IgD-negative memory B cell (primary cell): Measurements from ENCODE around the gene TRMT2A. TPM values are rescaled to one million over a fixed set of nuclear protein-coding genes. Genes with fewer than 3 reads are reported as not detected.
A peak's percentile ranks its signal among the peaks of the same experiment; 100 is the strongest.

Experiments
- H3K27ac Mint-ChIP-seq, 3 donors: one replicate each; pipeline ENCODE4 v1.8.0; 2020 to 2022; ENCODE audit warnings: mild to moderate bottlenecking in 3 of 3, mixed read lengths in 3 of 3, moderate library complexity in 1 of 3
- H3K27me3 Mint-ChIP-seq: one replicate; pipeline ENCODE4 v1.8.0; 2021; ENCODE audit warnings: mixed read lengths
- H3K36me3 Mint-ChIP-seq: one replicate; pipeline ENCODE4 v1.8.0; 2020; ENCODE audit warnings: mild to moderate bottlenecking, mixed read lengths
- H3K4me1 Mint-ChIP-seq, 3 donors: one replicate each; pipeline ENCODE4 v1.8.0; 2020 to 2022; ENCODE audit warnings: mixed read lengths in 3 of 3, mild to moderate bottlenecking in 1 of 3
- H3K4me3 Mint-ChIP-seq, 4 donors: one replicate each; pipeline ENCODE4 v1.8.0; 2020 to 2022; ENCODE audit warnings: mild to moderate bottlenecking in 4 of 4, mixed read lengths in 4 of 4, moderate library complexity in 3 of 4
- H3K9me3 Mint-ChIP-seq, 3 donors: one replicate each; pipeline ENCODE4 v1.8.0; 2020 to 2021; ENCODE audit warnings: mixed read lengths in 3 of 3, mild to moderate bottlenecking in 1 of 3
- polyA plus RNA-seq: library from polyadenylated mRNA; unstranded; fragments of 300-500 nt; fragmentation: Illumina TruSeq; gene quantifications from one replicate; pipeline ENCODE4 v1.2.3, GENCODE V29; 2021

Gene TRMT2A
- polyA plus RNA-seq, 1 donor from 2014 or later, result 33.7 TPM

DNA sequence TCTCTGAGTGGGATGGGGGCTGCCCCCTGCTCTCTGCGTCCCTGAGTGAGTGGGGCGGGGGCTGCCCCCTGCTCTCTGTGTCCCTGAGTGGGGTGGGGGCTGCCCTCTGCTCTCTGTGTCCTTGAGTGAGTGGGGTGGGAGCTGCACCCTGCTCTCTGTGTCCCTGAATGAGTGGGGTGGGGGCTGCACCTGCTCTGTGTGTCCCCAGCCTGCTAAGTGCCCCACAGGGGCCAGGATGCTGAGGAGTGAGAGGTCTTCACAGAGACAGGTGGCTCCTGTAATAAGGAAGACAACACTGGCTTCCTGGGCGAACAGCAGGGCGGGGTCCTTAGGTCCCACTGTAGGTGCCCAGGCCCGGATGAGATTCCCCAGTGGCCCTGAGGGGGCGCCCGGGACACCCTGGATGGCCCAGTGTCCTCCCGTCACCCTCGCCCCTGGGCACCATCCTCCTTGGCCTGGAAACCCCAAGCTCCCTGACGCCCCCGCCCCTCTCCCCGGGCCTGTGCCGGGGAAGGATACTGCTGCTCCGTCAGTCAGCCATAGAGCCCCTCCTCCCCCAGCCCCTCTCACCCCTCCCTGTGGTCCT, 37.7 kb upstream of the TRMT2A start:
- H3K4me1 Mint-ChIP-seq, result peaks cover 0 to 3% (median 0%) of the 10 kb centered on the region in 3 donors
- H3K27me3 Mint-ChIP-seq, result peaks cover 6% of the 10 kb centered on the region
- no peaks in the 10 kb centered on the region for H3K9me3 Mint-ChIP-seq
- no peak overlapping the region for H3K4me3 Mint-ChIP-seq
- H3K27ac Mint-ChIP-seq, result no peak overlapping the region
- H3K36me3 Mint-ChIP-seq, result no peaks in the 10 kb centered on the region

DNA sequence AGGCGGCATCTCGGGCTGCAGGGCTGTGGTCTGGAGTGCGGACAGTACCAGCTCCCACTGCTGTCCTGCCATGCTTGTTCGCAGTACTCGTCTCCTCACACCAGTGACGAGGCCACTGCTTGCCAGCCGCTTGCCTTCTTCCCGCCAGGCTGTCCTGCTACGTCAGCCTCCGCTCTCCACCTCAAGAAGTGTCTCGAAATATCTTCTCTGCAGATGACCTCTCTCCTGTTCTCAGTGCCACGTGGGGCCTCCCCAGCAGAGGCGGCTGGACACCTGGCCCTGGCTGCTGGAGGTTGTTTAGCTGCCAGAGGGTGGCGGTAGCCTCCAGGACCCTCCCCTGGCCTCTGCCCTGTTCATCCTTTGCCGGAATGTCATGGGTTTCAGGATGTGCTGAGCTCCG, 36.9 kb upstream of the TRMT2A start:
- Mint-ChIP-seq H3K4me3 (no peak overlapping the region), H3K27me3 (peaks cover 5% of the 10 kb centered on the region), H3K9me3 (no peaks in the 10 kb centered on the region), H3K4me1 (peaks cover 0 to 3% (median 0%) of the 10 kb centered on the region in 3 donors), H3K27ac (no peak overlapping the region), H3K36me3 (no peaks in the 10 kb centered on the region)

DNA sequence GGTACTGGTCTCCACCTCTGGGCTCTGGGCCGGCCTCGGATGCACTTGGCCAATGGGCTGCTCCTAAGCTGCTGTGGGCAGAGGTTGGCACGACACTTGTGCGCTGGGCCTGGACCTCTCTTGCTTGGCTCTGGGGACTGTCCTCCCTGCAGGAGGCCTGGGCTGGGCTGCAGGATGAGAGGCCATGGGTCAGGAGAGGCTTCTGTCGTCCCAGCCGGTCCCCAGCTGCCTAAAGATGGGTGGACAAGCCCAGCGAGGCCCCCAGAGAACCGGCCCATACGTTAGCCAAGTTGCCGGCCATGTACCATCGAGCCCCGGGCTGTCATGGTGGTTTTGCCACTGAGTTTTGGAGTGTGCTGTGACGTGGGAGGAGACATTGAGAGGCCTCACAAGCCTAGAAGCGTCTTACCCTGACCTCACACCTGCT, 35.5 kb upstream of the TRMT2A start:
- H3K27me3 Mint-ChIP-seq, result peaks cover 5% of the 10 kb centered on the region

DNA sequence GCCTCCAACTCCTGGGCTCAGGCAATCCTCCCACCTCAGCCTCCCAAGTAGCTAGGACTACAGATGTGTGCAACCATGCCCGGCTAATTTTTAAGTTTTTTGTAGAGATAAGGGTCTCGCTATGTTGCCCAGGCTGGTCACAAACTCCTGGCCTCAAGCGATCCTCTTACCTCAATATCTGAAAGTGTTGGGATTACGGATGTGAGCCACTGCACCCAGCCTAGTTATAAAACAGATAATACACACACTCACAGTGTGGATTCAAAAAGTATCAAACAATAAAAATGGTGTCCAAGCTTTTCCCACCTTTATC, 34.2 kb upstream of the TRMT2A start:
- Mint-ChIP-seq H3K36me3 (no peaks in the 10 kb centered on the region), H3K9me3 (no peaks in the 10 kb centered on the region), H3K4me3 (no peak overlapping the region), H3K27me3 (no peaks in the 10 kb centered on the region), H3K27ac (no peak overlapping the region), H3K4me1 (peaks cover 0 to 3% (median 0%) of the 10 kb centered on the region in 3 donors)

More for the DNA sequence above, 35.5 kb upstream of the TRMT2A start:
- H3K27ac Mint-ChIP-seq, result no peak overlapping the region
- H3K4me1 Mint-ChIP-seq, result peaks cover 0 to 3% (median 0%) of the 10 kb centered on the region in 3 donors
- no peaks in the 10 kb centered on the region for H3K9me3 Mint-ChIP-seq
- H3K36me3 Mint-ChIP-seq, result no peaks in the 10 kb centered on the region
- no peak overlapping the region for H3K4me3 Mint-ChIP-seq

DNA sequence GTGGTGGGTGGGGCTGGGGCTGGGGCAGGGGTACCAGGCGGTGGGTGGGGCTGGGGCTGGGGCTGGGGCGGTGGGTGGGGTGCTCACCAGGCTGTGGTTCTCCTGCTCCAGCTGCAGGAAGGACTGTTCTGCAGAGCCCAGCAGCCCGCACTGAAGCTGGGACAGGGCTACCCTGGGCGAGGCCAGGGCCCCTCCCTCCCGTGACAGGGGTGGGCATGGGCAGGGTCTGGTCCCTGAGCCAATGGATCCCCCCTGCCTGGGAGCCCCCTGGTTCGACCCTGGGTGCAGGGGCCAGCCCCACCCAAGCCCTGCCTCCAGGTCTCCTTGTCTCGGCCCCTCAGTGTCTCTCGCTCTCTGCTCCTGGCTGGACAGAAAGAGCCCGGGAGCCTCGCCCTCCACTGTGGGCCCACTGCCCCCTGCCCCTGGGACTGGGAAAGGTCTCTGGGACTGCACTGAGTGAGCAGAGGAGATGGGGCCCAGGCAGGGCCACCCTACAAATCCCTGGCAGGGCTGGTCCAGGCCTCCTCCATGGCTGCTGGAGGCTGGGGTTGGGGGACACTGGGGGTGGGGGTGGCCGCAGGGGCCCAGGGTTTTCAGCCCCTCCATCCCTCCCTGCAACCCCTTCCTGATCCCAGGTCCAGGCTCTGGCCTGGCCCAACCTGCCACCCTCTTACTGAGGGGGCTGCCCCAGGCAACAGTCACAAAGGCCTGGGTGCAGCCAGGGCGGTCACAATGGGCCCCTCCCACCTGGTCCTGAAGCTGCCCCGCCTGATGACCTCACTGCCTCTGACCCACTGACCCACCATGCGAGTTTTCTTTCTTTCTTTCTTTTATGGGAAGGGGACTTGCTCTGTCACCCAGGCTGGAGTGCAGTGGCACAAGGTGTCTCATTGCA, 33.6 kb upstream of the TRMT2A start, which contains the start of gene CCDC188:
TSS of gene CCDC188 (minus strand) at position 675 of the 895 bp plus-strand sequence. CDS start at position 606, 69 bp downstream.
- H3K27ac Mint-ChIP-seq, result no peak within 1 kb of the TSS

DNA sequence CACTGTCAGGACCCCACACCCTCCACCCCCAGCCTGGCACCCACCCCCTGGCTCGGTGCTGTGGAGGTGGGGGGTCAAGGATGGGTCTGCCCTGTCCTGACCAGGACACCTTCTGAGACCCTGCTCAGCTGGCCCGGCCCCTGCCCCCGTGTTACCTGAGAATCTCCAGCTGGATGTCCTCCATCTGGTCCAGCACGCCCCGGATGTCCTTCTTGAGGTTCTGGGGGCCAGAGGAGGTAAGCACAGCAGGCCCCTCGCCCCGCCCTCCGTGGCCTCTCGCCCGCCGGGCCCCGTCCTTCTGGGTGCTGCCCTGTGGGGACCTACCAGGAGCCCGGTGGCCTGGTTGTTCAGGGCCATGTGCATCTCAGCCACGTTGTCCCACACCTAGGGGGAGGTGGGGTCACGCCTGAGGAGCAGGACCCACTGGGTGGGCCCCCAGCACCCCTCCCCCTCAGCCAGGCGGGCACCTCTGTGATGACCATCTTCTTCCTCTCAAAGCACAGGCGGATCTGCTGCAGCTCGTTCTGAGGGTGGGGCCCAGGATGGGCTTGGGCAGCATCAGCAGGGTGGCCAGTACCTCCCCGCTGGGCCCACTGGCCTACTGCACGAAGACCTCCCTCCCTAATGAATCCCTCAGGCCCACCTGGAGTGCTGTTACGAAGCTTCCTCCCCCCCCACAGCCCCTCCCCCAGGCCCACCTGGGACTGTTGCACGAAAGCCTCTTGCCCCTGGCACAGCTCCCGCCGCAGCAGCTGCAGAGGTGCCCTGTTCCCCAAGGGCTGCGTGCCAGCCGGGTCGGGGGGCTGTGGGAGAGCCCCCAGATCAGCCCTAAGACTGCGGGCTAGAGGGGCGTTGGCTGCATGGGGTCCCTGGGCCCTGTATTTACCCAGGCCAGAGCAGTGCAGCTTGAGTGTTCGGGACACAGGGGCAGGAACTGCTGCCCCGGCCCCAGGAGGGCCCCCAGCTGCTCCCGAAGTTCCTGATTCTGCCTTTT, 32.5 kb upstream of the TRMT2A start:
- Mint-ChIP-seq H3K27me3 (no peaks in the 10 kb centered on the region), H3K4me1 (peaks cover 0 to 3% (median 0%) of the 10 kb centered on the region in 3 donors), H3K9me3 (no peaks in the 10 kb centered on the region), H3K4me3 (no peak overlapping the region), H3K27ac (no peak overlapping the region), H3K36me3 (no peaks in the 10 kb centered on the region)

More for the DNA sequence above, 33.6 kb upstream of the TRMT2A start, which contains the start of gene CCDC188:
- Mint-ChIP-seq H3K9me3 (no peaks in the 10 kb centered on the region), H3K4me1 (peaks cover 0 to 3% (median 0%) of the 10 kb centered on the region in 3 donors), H3K4me3 (no peak within 1 kb of the TSS), H3K27me3 (no peaks in the 10 kb centered on the region), H3K36me3 (no peaks in the 10 kb centered on the region)

DNA sequence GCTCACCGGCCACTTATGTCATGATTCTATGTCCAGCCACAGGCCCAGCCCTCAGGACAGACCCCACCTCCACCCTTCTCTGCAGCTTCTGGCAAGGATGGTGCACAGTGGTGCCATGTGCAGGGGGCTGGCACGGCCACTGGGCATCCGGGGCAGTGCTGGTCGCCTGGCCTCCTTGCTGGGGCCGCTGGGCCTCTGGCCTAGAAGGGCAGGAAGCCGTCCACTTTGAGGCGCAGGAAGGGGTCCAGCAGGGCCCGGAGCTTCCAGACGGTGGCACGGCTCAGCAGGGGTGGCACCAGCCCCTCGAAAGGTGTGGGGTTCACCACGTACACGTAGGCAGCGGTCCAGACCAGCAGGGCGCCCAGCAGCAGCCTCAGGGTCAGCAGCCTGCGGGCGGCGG, 31.4 kb upstream of the TRMT2A start:
- Mint-ChIP-seq H3K4me3 (no peak overlapping the region), H3K36me3 (no peaks in the 10 kb centered on the region), H3K27ac (no peak overlapping the region), H3K27me3 (no peaks in the 10 kb centered on the region), H3K4me1 (peaks cover 0 to 3% (median 0%) of the 10 kb centered on the region in 3 donors), H3K9me3 (no peaks in the 10 kb centered on the region)

DNA sequence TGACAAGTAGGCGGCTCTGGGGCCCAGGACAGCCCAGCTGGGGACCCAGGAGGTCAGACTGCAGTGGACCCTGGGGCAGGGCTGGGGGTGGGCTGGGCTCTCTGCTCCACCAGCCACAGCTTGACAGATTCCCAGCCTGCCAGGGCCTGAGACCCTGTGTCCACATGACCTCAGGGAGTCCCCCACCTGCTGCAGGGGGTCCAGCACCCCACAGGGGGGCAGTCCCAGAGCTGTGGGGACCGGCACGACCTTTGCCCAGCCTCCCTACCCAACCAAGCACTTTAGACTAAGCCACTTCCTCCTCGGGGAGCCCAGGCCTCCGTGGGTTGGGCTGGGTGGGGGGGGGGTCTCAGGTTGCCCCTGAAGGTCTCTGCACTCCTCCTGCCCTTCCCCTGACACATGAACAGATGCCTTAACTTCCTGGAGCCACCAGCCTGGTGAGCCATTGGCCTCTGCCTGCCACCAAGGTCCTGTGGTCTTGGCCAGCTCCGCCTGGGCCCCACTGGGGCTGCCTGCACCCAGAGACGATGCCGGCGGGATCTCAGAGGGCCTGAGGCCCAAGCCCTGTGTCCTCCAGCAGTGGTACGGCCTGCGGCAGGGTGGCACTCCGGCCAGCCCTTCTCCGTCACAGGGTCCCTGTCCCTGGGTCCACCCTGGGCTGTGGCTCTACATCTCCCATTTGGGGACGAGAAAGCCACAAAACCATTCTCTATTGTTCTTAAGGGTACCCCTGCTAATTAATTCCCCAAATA, 30.4 kb upstream of the TRMT2A start:
- no peaks in the 10 kb centered on the region for H3K27me3 Mint-ChIP-seq
- no peaks in the 10 kb centered on the region for H3K36me3 Mint-ChIP-seq
- peaks cover 0 to 3% (median 0%) of the 10 kb centered on the region in 3 donors for H3K4me1 Mint-ChIP-seq
- H3K9me3 Mint-ChIP-seq, result no peaks in the 10 kb centered on the region
- no peak overlapping the region for H3K4me3 Mint-ChIP-seq
- no peak overlapping the region for H3K27ac Mint-ChIP-seq

DNA sequence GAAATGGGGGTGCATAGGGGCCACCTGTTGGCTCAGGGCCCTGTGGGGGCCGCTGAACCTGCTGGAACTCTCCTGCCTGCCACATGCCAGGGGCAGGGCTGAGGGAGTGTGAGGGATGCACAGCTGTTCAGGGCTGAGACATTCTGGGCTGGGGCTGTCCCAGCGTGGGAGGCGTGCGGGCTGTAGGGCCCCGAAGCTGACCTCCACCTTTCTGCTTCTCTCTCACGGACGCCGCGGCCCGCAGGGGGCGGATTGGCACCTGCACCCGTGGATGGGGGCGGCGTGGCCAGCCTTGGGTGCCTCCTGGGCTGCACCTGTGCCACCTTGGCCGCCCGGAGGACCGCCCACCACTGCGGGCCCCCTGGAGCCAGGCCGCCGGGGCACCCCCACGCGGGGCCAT, 29.8 kb upstream of the TRMT2A start:
- no peaks in the 10 kb centered on the region for H3K27me3 Mint-ChIP-seq
- H3K9me3 Mint-ChIP-seq, result no peaks in the 10 kb centered on the region
- no peaks in the 10 kb centered on the region for H3K36me3 Mint-ChIP-seq
- peak overlapping the region in 1 of 3 donors; percentile 73 for H3K27ac Mint-ChIP-seq
- H3K4me1 Mint-ChIP-seq, result peaks cover 0 to 3% (median 0%) of the 10 kb centered on the region in 3 donors
- no peak overlapping the region for H3K4me3 Mint-ChIP-seq

DNA sequence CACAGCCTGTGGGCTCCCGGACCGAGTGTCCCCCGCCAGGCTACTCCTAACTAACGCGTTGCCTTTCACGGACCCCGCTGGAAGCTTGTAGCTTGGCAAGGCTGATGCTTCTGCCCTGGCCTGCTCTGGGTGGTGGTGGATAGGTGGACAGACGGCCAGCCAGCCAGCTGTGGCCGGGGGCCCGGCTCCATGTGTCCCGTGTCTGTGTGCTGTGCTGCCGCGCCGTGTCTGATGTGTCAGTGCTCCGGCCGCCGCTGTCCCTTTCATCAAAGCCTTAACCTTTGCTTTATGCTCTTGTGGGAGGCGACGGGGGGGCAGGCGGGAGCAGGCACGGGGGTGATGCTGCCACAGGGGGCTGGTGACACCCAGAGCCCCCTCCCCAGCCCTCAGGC, 28.8 kb upstream of the TRMT2A start:
- no peak overlapping the region for H3K27ac Mint-ChIP-seq
- H3K36me3 Mint-ChIP-seq, result no peaks in the 10 kb centered on the region
- H3K4me1 Mint-ChIP-seq, result peaks cover 0 to 3% (median 0%) of the 10 kb centered on the region in 3 donors
- no peaks in the 10 kb centered on the region for H3K9me3 Mint-ChIP-seq
- no peak overlapping the region for H3K4me3 Mint-ChIP-seq
- no peaks in the 10 kb centered on the region for H3K27me3 Mint-ChIP-seq

DNA sequence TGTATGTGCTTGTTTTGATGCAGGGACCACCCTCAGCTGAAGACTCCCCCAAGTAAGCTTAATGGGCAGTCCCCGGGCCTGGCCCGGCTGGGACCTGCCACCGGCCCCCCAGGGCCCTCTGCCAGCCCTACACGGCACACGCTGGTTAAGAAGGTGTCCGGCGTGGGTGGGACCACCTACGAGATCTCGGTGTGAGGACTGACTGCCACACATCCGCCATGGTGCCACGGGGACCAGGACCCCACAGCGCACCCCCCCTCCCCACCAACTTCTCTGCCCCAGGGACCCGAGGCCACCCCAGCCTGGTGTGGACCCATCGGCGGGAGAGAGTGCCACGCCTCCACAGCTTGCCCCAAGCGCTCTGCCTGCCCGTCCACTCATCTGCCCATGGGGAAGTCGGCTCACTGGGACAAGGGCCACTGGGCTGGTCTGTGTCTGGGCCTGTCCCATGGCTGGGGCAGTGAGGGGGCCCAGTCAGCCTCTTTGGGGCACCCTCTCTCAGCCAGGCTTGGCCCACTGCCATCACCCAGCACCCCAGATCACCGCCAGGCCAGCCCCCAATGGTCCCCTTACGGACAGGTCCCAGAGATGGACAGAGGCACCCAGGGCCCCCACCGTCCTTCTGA, 28.3 kb upstream of the TRMT2A start:
- Mint-ChIP-seq H3K4me3 (no peak overlapping the region), H3K27me3 (no peaks in the 10 kb centered on the region), H3K4me1 (peaks cover 0 to 3% (median 0%) of the 10 kb centered on the region in 3 donors), H3K27ac (no peak overlapping the region), H3K9me3 (no peaks in the 10 kb centered on the region), H3K36me3 (no peaks in the 10 kb centered on the region)

DNA sequence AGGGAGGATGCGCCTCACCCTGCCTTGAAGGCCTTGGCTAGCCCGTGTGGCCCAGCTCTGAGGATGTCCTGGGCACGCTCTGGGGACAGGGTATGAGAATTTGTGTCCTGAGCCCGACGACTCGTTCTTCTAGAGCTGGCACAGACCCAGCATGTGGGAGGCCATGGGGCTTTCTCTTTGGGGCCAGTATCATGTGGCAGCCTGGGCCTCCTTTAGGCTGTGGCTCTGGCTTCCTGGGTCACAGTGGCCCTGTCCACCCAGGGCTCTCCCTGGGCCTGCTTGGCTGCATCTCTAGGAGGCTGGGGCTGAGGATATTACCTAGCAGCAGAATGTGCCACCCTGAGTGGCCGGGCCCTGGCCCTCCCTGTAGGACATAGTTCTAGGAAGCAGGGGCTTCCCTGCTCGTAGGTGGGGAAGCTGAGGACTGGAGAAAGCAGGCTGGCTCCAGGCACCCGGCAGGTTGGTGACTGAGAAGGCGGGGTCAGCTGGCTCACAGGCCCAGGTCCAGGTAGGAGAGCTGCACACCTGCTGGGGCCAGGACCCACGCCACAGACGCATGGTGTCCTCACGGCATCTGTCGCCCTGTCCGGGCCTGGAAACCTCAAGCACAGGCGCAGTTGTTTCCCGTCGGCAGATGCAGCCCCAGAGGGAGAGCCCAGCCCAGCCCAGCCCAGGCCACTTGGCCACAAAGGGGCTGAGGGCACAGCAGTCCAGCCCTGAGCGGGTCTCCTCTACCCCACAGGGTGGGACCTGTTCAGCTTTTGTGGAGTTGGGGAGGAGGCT, 27.0 kb upstream of the TRMT2A start:
- Mint-ChIP-seq H3K4me3 (no peak overlapping the region), H3K4me1 (peaks cover 0 to 3% (median 0%) of the 10 kb centered on the region in 3 donors), H3K27ac (no peak overlapping the region), H3K9me3 (no peaks in the 10 kb centered on the region), H3K27me3 (no peaks in the 10 kb centered on the region), H3K36me3 (no peaks in the 10 kb centered on the region)
